HCT116 (cell line): Measurements from ENCODE around the gene ANKRD44. TPM values are rescaled to one million over a fixed set of nuclear protein-coding genes. Genes with fewer than 3 reads are reported as not detected.

ENCODE experiments used
- ATAC-seq: fragments of 200-7000 bp; cut with Tn5 transposase; 2 replicates; pipeline ENCODE4 v1.9.1; 2020; ENCODE audit warnings: mild to moderate bottlenecking, moderate library complexity
- BruUV-seq: library from RNA; stranded (reverse); fragments of 400-500 nt; replicated peaks from 2 replicates; lab custom pipeline; 2021; lab: Mats Ljungman, UMichigan
- CTCF ChIA-PET: fragments of 300-600 bp; sonication (Branson Sonifier 250); formaldehyde crosslinking; loops from one replicate; lab custom pipeline; 2021; ENCODE audit warnings: antibody characterized with exemption; lab: Charles Lee
- POLR2A ChIA-PET: fragments of 300-600, 350-600 bp; sonication (Branson Sonifier 250); formaldehyde crosslinking; loops from one replicate; lab custom pipeline; 2021; ENCODE audit warnings: antibody characterized with exemption; lab: Charles Lee
- RAD21 ChIA-PET, 2 experiments: fragments of 300-600 bp; sonication (Branson Sonifier 250); formaldehyde crosslinking; loops; one replicate each; lab custom pipeline; 2023; ENCODE audit warnings: low total read pairs in 2 of 2; ENCODE audit not compliant: uncharacterized antibody in 2 of 2, unreplicated experiment in 2 of 2, low non-redundant PET in 1 of 2; lab: Charles Lee
- DNase-seq: peaks from one replicate; pipeline ENCODE4 v3.0.0-alpha.2; 2010; ENCODE audit warnings: low read depth, low spot score
- H2AFZ ChIP-seq: fragments of 200-600 bp; shearing (Covaris generic), sonication (generic); 2 replicates; pipeline ENCODE4 v1.6.1; 2017; ENCODE audit warnings: low read depth, mixed run types, mixed read lengths, antibody characterized with exemption, low read length; ENCODE audit not compliant: poor library complexity, severe bottlenecking
- H3K27ac ChIP-seq: 2 replicates; pipeline ENCODE4 v1.5.1; 2012; ENCODE audit warnings: low read depth, low read length
- H3K27me3 ChIP-seq: fragments of 200-600 bp; sonication (generic); 2 replicates; pipeline ENCODE4 v1.6.1; 2016; ENCODE audit warnings: mixed run types, low read length, mixed read lengths; ENCODE audit not compliant: insufficient read depth
- H3K36me3 ChIP-seq, 2 experiments: fragments of 200-500 bp in 1 of 2; fragments of 200-600 bp in 1 of 2; sonication (Bioruptor generic) in 1 of 2; sonication (generic) in 1 of 2; 2 replicates each; pipeline versions ENCODE4 v1.5.1 to v1.6.1; 2014 to 2016; ENCODE audit warnings: low read length in 2 of 2, inconsistent platforms in 1 of 2, mixed read lengths in 1 of 2, mixed run types in 1 of 2; ENCODE audit not compliant: insufficient read depth in 2 of 2, control insufficient read depth in 1 of 2
- H3K4me1 ChIP-seq, 2 experiments: fragments of 200-600 bp in 1 of 2; sonication (generic) in 1 of 2; 2 replicates each; pipeline versions ENCODE4 v1.5.1 to v1.6.1; 2012 to 2017; ENCODE audit warnings: low read length in 2 of 2, inconsistent platforms in 1 of 2, mild to moderate bottlenecking in 1 of 2, mixed read lengths in 1 of 2, mixed run types in 1 of 2, moderate library complexity in 1 of 2; ENCODE audit not compliant: insufficient read depth in 2 of 2, control insufficient read depth in 1 of 2
- H3K4me2 ChIP-seq: fragments of 200-600 bp; sonication (generic); 2 replicates; pipeline ENCODE4 v1.6.1; 2017; ENCODE audit warnings: mixed run types, low read length, mixed read lengths
- H3K4me3 ChIP-seq, 2 experiments: fragments of 200-600 bp in 1 of 2; sonication (generic) in 1 of 2; replicated peaks in 1 of 2; 2 replicates each; pipeline ENCODE4 v1.5.1; 2011 to 2016; ENCODE audit warnings: low read length in 2 of 2, control low read depth in 1 of 2, low read depth in 1 of 2, mild to moderate bottlenecking in 1 of 2, mixed read lengths in 1 of 2, mixed run types in 1 of 2
- H3K79me2 ChIP-seq: fragments of 200-600 bp; sonication (generic); 2 replicates; pipeline ENCODE4 v1.6.1; 2017; ENCODE audit warnings: mild to moderate bottlenecking, mixed run types, low read length, moderate library complexity, mixed read lengths; ENCODE audit not compliant: insufficient read depth
- H3K9ac ChIP-seq: fragments of 200-600 bp; sonication (generic); 2 replicates; pipeline ENCODE4 v1.6.1; 2016; ENCODE audit warnings: low read length, mixed read lengths
- H3K9me2 ChIP-seq: fragments of 200-600 bp; sonication (generic), shearing (Covaris generic); 2 replicates; pipeline ENCODE4 v1.6.1; 2017; ENCODE audit warnings: mixed run types, mild to moderate bottlenecking, moderate library complexity; ENCODE audit not compliant: insufficient read depth
- H3K9me3 ChIP-seq, 2 experiments: fragments of 200-500 bp in 1 of 2; fragments of 200-600 bp in 1 of 2; sonication (Bioruptor generic) in 1 of 2; sonication (generic) in 1 of 2; 2 replicates each; pipeline ENCODE4 v1.6.1; 2014 to 2017; ENCODE audit warnings: low read length in 2 of 2, mixed read lengths in 2 of 2, inconsistent platforms in 1 of 2, low read depth in 1 of 2, mild to moderate bottlenecking in 1 of 2, mixed run types in 1 of 2, moderate library complexity in 1 of 2; ENCODE audit not compliant: control insufficient read depth in 1 of 2, insufficient read depth in 1 of 2
- H4K20me1 ChIP-seq: fragments of 200-600 bp; sonication (generic), shearing (Covaris generic); 2 replicates; pipeline ENCODE4 v1.6.1; 2017; ENCODE audit warnings: mixed run types, mild to moderate bottlenecking, moderate library complexity; ENCODE audit not compliant: insufficient read depth
- CEBPB ChIP-seq: IDR thresholded peaks from 2 replicates; pipeline ENCODE4 v1.6.1; 2012; ENCODE audit warnings: low read depth
- EGR1 ChIP-seq: IDR thresholded peaks from 2 replicates; pipeline ENCODE4 v1.6.1; 2012; ENCODE audit warnings: low read depth
- EZH2 ChIP-seq: fragments of 200-600 bp; sonication (generic); IDR thresholded peaks from 2 replicates; pipeline ENCODE4 v1.6.1; 2017; ENCODE audit warnings: antibody characterized with exemption, mixed run types
- FOSL1 ChIP-seq: IDR thresholded peaks from 2 replicates; pipeline ENCODE4 v1.6.1; 2012; ENCODE audit warnings: low read depth
- JUND ChIP-seq: IDR thresholded peaks from 2 replicates; pipeline ENCODE4 v1.6.1; 2012
- POLR2A ChIP-seq: IDR thresholded peaks from 2 replicates; pipeline ENCODE4 v1.7.0; 2011; ENCODE audit warnings: borderline replicate concordance; ENCODE audit not compliant: insufficient read depth, insufficient read length; ENCODE audit errors: extremely low read depth
- RAD21 ChIP-seq: IDR thresholded peaks from 2 replicates; pipeline ENCODE4 v1.6.1; 2012; ENCODE audit warnings: low read depth, mild to moderate bottlenecking
- TCF7L2 ChIP-seq: IDR thresholded peaks from 2 replicates; pipeline ENCODE4 v1.7.0; 2011; ENCODE audit warnings: borderline replicate concordance, inconsistent platforms; ENCODE audit not compliant: insufficient read depth, insufficient read length; ENCODE audit errors: extremely low read depth
- YY1 ChIP-seq: IDR thresholded peaks from 2 replicates; pipeline ENCODE4 v1.6.1; 2011; ENCODE audit warnings: low read length, low read depth, moderate library complexity, mild to moderate bottlenecking; ENCODE audit not compliant: insufficient replicate concordance; ENCODE audit errors: extremely low read depth
- ZNF274 ChIP-seq: fragments of 200-500 bp; sonication (Bioruptor generic); IDR thresholded peaks from 2 replicates; pipeline ENCODE4 v1.6.1; 2014; ENCODE audit warnings: mild to moderate bottlenecking, low read depth, low read length, inconsistent platforms
- intact Hi-C: fragments of 100-400 bp; cut with micrococcal nuclease; formaldehyde crosslinking; loops from 2 replicates; pipeline ENCODE4 v1.10.0; 2022
- total RNA-seq: library from RNA; stranded (reverse); gene quantifications from one replicate; pipeline ENCODE4 v1.2.1, GENCODE V29; 2021; ENCODE audit not compliant: unreplicated experiment

Gene ANKRD44
- total RNA-seq, 1 experiment from 2014 or later, result 2.7 TPM

DNA sequence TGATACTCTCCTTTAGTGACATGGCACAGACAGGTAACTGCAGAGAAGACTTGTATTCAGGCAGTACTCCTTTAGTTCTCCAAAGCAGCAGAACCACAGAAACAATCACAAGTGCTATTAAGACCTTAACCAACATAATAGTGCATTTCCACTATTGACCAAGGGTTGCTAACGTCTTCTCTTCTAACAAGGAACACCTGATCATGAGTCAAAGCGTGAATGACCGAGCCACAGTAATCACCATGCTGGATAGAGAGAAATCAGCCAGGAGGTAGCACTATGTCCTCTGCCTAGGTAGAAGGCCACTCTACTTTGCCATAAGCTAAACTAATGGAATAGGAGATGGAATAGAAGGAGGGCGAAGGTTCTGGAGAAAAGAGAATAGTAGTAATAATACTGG lies 161.0 kb downstream of the ANKRD44 start:
- ChIA-PET RAD21 (no interaction called here), POLR2A (no interaction called here), CTCF (interaction anchor here (1.2 kb wide), 1 partner anchor 36 kb away, joined by 3 read pairs; no protein-coding TSS in a partner anchor)
- H3K9me3 ChIP-seq, result no peaks in the 10 kb centered on the region
- no peaks in the 10 kb centered on the region for H3K36me3 ChIP-seq
- H3K9me2 ChIP-seq, result no peaks in the 10 kb centered on the region
- no peaks in the 10 kb centered on the region for H3K4me1 ChIP-seq
- H2AFZ ChIP-seq, result no peak overlapping the region
- H4K20me1 ChIP-seq, result no peaks in the 10 kb centered on the region
- ATAC-seq (no peak), DNase-seq (no peak)
- no peak overlapping the region for H3K4me3 ChIP-seq
- BruUV-seq, result no TSS peak
- no peaks in the 10 kb centered on the region for H3K79me2 ChIP-seq
- H3K27me3 ChIP-seq, result no peaks in the 10 kb centered on the region
- no peak overlapping the region for H3K4me2 ChIP-seq
- intact Hi-C loops, result no loop called here
- no peak overlapping the region for H3K9ac ChIP-seq
- H3K27ac ChIP-seq, result no peak overlapping the region
- TF ChIP-seq TCF7L2, result no peak
- TF ChIP-seq JUND, result no peak
- TF ChIP-seq POLR2A, result no peak
- TF ChIP-seq FOSL1, result no peak
- TF ChIP-seq EZH2, result no peak
- TF ChIP-seq, all 23 proteins: peak for 0

- H3K36me3 ChIP-seq, result no peaks in the 10 kb centered on the region
- no peaks in the 10 kb centered on the region for H3K4me1 ChIP-seq
- no peaks in the 10 kb centered on the region for H4K20me1 ChIP-seq
- no peak for TF ChIP-seq EZH2
- TF ChIP-seq TCF7L2, result no peak
- no peak for TF ChIP-seq FOSL1
- no peak for TF ChIP-seq ZNF274
- TF ChIP-seq CEBPB, result no peak
- TF ChIP-seq YY1, result no peak
- no peak for TF ChIP-seq EGR1
- no peak for TF ChIP-seq RAD21
- H3K79me2 ChIP-seq, result no peaks in the 10 kb centered on the region
- H2AFZ ChIP-seq, result no peak overlapping the region
- no peak for DNase-seq
- ChIA-PET POLR2A (no interaction called here), CTCF (no interaction called here), RAD21 (no interaction called here)
- H3K4me3 ChIP-seq, result no peak overlapping the region
- no peaks in the 10 kb centered on the region for H3K9me2 ChIP-seq
- intact Hi-C loops, result no loop called here
- H3K27ac ChIP-seq, result no peak overlapping the region
- H3K4me2 ChIP-seq, result no peak overlapping the region
- H3K9me3 ChIP-seq, result no peaks in the 10 kb centered on the region
- no peak overlapping the region for H3K9ac ChIP-seq
- no peaks in the 10 kb centered on the region for H3K27me3 ChIP-seq
- no peak for ATAC-seq
- BruUV-seq, result no TSS peak
Observed at GRCh38 chr2:197148401-197148800, 162.2 kb downstream of the ANKRD44 start.
